Activated T-helper 2 cell treated with anti-CD3 and anti-CD28 coated beads, Interferon-gamma antibody, Interleukin-2, Interleukin-4, amounts not matched to agents 10 μg/mL and 5 μg/mL and 100 μg/mL, durations not matched to agents 14 hours and 24 hours and 36 hours (primary cell): ENCODE data around the gene BANF2. TPM values are rescaled to one million over a fixed set of nuclear protein-coding genes. Genes with fewer than 3 reads are reported as not detected.

ENCODE experiments used
- DNase-seq: peaks from one replicate; pipeline ENCODE4 v3.0.0; 2021; ENCODE audit warnings: low spot score
- H3K27ac Mint-ChIP-seq: one replicate; pipeline ENCODE4 v1.8.0; 2021; ENCODE audit warnings: mixed read lengths
- H3K27me3 Mint-ChIP-seq: one replicate; pipeline ENCODE4 v1.8.0; 2021; ENCODE audit warnings: low read depth, mixed read lengths
- H3K36me3 Mint-ChIP-seq: one replicate; pipeline ENCODE4 v1.8.0; 2021; ENCODE audit warnings: low read depth, mixed read lengths
- H3K4me1 Mint-ChIP-seq: one replicate; pipeline ENCODE4 v1.8.0; 2021; ENCODE audit warnings: low read depth, mixed read lengths
- H3K4me3 Mint-ChIP-seq: one replicate; pipeline ENCODE4 v1.8.0; 2021; ENCODE audit warnings: low read depth, mild to moderate bottlenecking, moderate library complexity, mixed read lengths
- H3K9me3 Mint-ChIP-seq: one replicate; pipeline ENCODE4 v1.8.0; 2021; ENCODE audit warnings: mixed read lengths
- intact Hi-C: fragments of 100-400 bp; cut with micrococcal nuclease; formaldehyde crosslinking; loops from one replicate; pipeline ENCODE4 v1.15.1; 2023
- total RNA-seq: library from RNA; stranded (reverse); gene quantifications from 2 replicates; pipeline ENCODE4 v1.2.3, GENCODE V29; 2022

The BANF2 gene
- total RNA-seq, 1 donor from 2014 or later = not detected

- Mint-ChIP-seq H3K4me3 (no peak overlapping the region), H3K9me3 (no peaks in the 10 kb centered on the region), H3K36me3 (peaks cover 35% of the 10 kb centered on the region), H3K27me3 (no peaks in the 10 kb centered on the region), H3K27ac (no peak overlapping the region), H3K4me1 (peaks cover 58% of the 10 kb centered on the region)
- intact Hi-C loops = loop anchor here (5.0 to 10.0 kb wide), 3 partner anchors 106 to 324 kb away; partner anchors contain the start of gene BFSP1
- DNase-seq = no peak
Measured at GRCh38 chr20:17668432-17668831, 31.3 kb upstream of the BANF2 start.

DNA sequence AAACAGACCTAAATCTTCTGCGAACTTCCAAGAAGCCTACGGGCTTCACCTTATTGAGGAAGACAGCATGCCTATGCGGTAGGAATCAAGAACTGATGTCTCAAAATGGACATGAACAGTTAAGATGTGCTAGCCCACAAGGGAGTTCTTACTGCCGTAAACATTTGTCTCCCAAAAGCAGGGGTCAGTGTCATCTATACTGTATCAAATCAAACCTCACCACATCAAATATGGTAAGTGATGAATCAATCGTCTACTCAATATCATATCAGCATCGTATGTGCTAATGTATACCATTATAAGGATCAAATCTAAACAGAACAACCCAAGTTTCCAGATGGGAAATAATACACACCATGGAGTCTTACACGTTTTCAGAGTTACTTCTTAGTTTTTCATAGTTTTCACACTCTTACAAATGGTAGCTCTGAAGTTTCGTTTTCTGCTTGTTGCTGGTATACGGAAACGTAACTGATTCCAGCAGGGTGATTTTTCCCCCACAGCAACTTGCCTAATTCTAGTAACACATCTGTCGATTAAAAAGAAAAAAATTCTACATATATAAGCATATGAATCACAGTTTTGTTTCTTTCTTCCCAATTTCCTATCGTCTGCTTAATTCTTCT, 30.3 kb upstream of the BANF2 start:
- Mint-ChIP-seq H3K4me3 (no peak overlapping the region), H3K27ac (no peak overlapping the region), H3K36me3 (peaks cover 39% of the 10 kb centered on the region), H3K9me3 (no peaks in the 10 kb centered on the region), H3K4me1 (peaks cover 50% of the 10 kb centered on the region), H3K27me3 (no peaks in the 10 kb centered on the region)
- no peak for DNase-seq
- intact Hi-C loops = loop anchor here (5.0 to 10.0 kb wide), 3 partner anchors 107 to 323 kb away; partner anchors contain the start of gene BFSP1

GRCh38 chr20:17671011-17671410, 28.8 kb upstream of the BANF2 start:
- H3K9me3 Mint-ChIP-seq = no peaks in the 10 kb centered on the region
- no peaks in the 10 kb centered on the region for H3K27me3 Mint-ChIP-seq
- H3K36me3 Mint-ChIP-seq = peaks cover 44% of the 10 kb centered on the region
- H3K4me3 Mint-ChIP-seq = no peak overlapping the region
- H3K4me1 Mint-ChIP-seq = peaks cover 43% of the 10 kb centered on the region
- intact Hi-C loops = no loop called here
- no peak overlapping the region for H3K27ac Mint-ChIP-seq
- DNase-seq = no peak

- intact Hi-C loops = no loop called here
- H3K4me3 Mint-ChIP-seq = no peak overlapping the region
- H3K9me3 Mint-ChIP-seq = no peaks in the 10 kb centered on the region
- H3K36me3 Mint-ChIP-seq = peaks cover 46% of the 10 kb centered on the region
- no peak for DNase-seq
- no peaks in the 10 kb centered on the region for H3K27me3 Mint-ChIP-seq
- H3K4me1 Mint-ChIP-seq = peaks cover 40% of the 10 kb centered on the region
- no peak overlapping the region for H3K27ac Mint-ChIP-seq
Measured at GRCh38 chr20:17671565-17671964, 28.2 kb upstream of the BANF2 start.

DNA sequence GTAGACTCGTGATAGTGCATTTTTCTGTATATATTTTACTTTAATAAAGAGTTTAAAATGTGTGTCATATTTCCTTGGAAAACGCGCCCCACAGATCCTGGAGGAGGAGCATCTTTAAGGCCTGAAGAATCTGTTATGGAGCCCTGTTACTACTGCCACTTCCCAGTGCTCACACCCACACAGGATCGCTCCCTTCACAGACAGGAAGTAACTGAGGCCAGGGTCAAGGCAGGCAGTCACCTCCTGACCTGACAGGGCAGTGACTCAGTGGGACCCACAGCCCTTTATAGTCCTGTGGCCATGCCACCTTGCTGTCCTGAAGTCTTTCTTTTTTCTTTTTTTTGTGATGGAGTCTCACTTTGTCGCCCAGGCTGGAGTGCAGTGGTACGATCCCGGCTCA, 26.7 kb upstream of the BANF2 start:
- no peaks in the 10 kb centered on the region for H3K9me3 Mint-ChIP-seq
- DNase-seq = no peak
- H3K27me3 Mint-ChIP-seq = no peaks in the 10 kb centered on the region
- H3K27ac Mint-ChIP-seq = no peak overlapping the region
- intact Hi-C loops = no loop called here
- no peak overlapping the region for H3K4me3 Mint-ChIP-seq
- peaks cover 33% of the 10 kb centered on the region for H3K4me1 Mint-ChIP-seq
- peaks cover 46% of the 10 kb centered on the region for H3K36me3 Mint-ChIP-seq

- peaks cover 56% of the 10 kb centered on the region for H3K36me3 Mint-ChIP-seq
- H3K9me3 Mint-ChIP-seq = no peaks in the 10 kb centered on the region
- H3K27me3 Mint-ChIP-seq = no peaks in the 10 kb centered on the region
- H3K27ac Mint-ChIP-seq = no peak overlapping the region
- no peak for DNase-seq
- intact Hi-C loops = no loop called here
- peaks cover 42% of the 10 kb centered on the region for H3K4me1 Mint-ChIP-seq
- H3K4me3 Mint-ChIP-seq = no peak overlapping the region
Measured at GRCh38 chr20:17674722-17675518, 24.8 kb upstream of the BANF2 start.

- H3K9me3 Mint-ChIP-seq = no peaks in the 10 kb centered on the region
- H3K4me3 Mint-ChIP-seq = no peak overlapping the region
- H3K27me3 Mint-ChIP-seq = no peaks in the 10 kb centered on the region
- no peak for DNase-seq
- peaks cover 56% of the 10 kb centered on the region for H3K36me3 Mint-ChIP-seq
- intact Hi-C loops = no loop called here
- H3K27ac Mint-ChIP-seq = no peak overlapping the region
- peaks cover 43% of the 10 kb centered on the region for H3K4me1 Mint-ChIP-seq
Measured at GRCh38 chr20:17675519-17676377, 24.0 kb upstream of the BANF2 start.

DNA sequence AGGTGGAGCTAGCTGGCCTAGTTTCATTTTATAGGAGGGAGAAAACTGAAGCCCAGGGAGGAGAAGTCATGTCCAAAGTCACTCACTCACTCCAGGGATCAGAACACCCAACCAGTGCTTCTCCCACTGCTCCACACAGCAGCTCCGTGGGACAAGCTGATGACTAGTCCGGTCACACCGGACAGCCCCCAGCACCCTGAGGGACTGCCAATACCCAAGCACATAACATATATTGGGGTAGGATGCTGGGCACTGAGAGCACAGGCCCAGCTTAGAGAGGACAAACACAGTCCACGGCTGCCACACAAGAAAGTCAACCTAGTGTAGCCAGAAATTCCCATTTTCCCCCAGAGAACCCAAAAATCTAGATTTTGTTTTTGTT, 23.4 kb upstream of the BANF2 start:
- DNase-seq = no peak
- no peaks in the 10 kb centered on the region for H3K27me3 Mint-ChIP-seq
- peaks cover 36% of the 10 kb centered on the region for H3K4me1 Mint-ChIP-seq
- intact Hi-C loops = no loop called here
- no peak overlapping the region for H3K27ac Mint-ChIP-seq
- no peak overlapping the region for H3K4me3 Mint-ChIP-seq
- no peaks in the 10 kb centered on the region for H3K9me3 Mint-ChIP-seq
- H3K36me3 Mint-ChIP-seq = peaks cover 51% of the 10 kb centered on the region

- Mint-ChIP-seq H3K4me1 (peaks cover 33% of the 10 kb centered on the region), H3K4me3 (no peak overlapping the region), H3K27ac (no peak overlapping the region), H3K9me3 (no peaks in the 10 kb centered on the region), H3K36me3 (peaks cover 48% of the 10 kb centered on the region), H3K27me3 (no peaks in the 10 kb centered on the region)
- intact Hi-C loops = no loop called here
- no peak for DNase-seq
Measured at GRCh38 chr20:17676942-17677341, 22.8 kb upstream of the BANF2 start.

DNA sequence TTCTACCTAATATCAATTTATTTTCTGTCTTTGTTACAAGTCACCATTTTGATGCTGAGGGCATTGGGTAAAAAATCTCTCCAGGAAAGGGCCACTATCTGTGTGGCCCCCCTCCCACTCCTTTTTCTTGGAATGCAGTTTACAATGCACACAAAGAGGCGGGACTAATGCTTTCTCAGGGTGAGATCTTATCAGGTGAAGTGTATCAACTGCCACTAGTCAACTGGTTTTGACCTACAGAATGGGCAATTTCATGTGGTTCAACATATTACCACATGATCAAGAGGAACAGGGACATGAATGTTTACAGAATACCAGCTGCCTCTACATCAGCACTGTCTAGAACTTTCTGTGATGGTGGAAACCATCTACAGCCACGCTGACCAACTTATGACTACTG, 21.5 kb upstream of the BANF2 start:
- peaks cover 44% of the 10 kb centered on the region for H3K36me3 Mint-ChIP-seq
- H3K4me1 Mint-ChIP-seq = peaks cover 36% of the 10 kb centered on the region

DNA sequence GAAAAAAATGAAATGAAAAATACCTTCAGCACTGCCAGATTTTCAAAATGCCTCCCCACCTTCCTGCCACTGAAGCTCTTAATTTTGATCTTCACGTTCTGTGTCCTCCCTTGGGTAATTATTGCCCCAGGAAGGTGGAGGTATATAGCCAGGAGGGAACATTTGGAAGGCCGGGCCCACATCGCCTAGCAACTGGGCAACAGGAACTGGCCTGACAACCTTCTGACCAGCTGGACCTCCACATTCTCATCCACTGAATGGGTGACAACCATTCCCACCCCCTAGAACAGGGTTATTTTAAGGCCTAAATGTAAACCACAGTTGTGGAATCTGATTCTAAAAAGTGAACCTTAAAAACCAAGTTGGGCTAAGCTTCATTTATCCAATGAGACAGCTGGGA, 20.9 kb upstream of the BANF2 start:
- H3K9me3 Mint-ChIP-seq = no peaks in the 10 kb centered on the region
- H3K36me3 Mint-ChIP-seq = peaks cover 41% of the 10 kb centered on the region
- H3K27me3 Mint-ChIP-seq = peaks cover 7% of the 10 kb centered on the region
- DNase-seq = no peak
- H3K27ac Mint-ChIP-seq = peak overlapping the region; percentile 17
- intact Hi-C loops = loop anchor here (2.0 kb wide), 1 partner anchor 14 kb away; no protein-coding TSS in a partner anchor
- no peak overlapping the region for H3K4me3 Mint-ChIP-seq
- peaks cover 36% of the 10 kb centered on the region for H3K4me1 Mint-ChIP-seq

More for the DNA sequence above, 21.5 kb upstream of the BANF2 start:
- Mint-ChIP-seq H3K9me3 (no peaks in the 10 kb centered on the region), H3K27me3 (peaks cover 4% of the 10 kb centered on the region), H3K4me3 (peak overlapping the region; percentile 8), H3K27ac (no peak overlapping the region)
- intact Hi-C loops = loop anchor here (2.0 kb wide), 1 partner anchor 13 kb away; no protein-coding TSS in a partner anchor
- DNase-seq = no peak

- no peak for DNase-seq
- peak overlapping the region; percentile 74 for H3K27ac Mint-ChIP-seq
- no peaks in the 10 kb centered on the region for H3K9me3 Mint-ChIP-seq
- intact Hi-C loops = loop anchor here (2.0 to 5.0 kb wide), 6 partner anchors 15 to 607 kb away; partner anchors contain the start of genes DSTN, KAT14, PET117 and ZNF133
- H3K36me3 Mint-ChIP-seq = peaks cover 41% of the 10 kb centered on the region
- peak overlapping the region; percentile 80 for H3K4me3 Mint-ChIP-seq
- H3K27me3 Mint-ChIP-seq = peaks cover 14% of the 10 kb centered on the region
- peaks cover 32% of the 10 kb centered on the region for H3K4me1 Mint-ChIP-seq
Measured at GRCh38 chr20:17679941-17680835, 19.6 kb upstream of the BANF2 start.
